ENCODE data around the gene POLA2. TPM values are rescaled to one million over a fixed set of nuclear protein-coding genes. Genes with fewer than 3 reads are reported as not detected.
"Not testable (repeated sequence)": the region's sequence is repeated elsewhere in the genome, so short reads cannot be mapped to it uniquely, and the experiment has no call there.

POLA2 gene
- total RNA-seq, 2 experiments from 2014 or later, result 55.2 to 63.8 TPM

- Mint-ChIP-seq H3K4me3 (peak overlapping the region; percentile 91), H3K27me3 (no peaks in the 10 kb centered on the region), H3K27ac (no peak overlapping the region), H3K36me3 (ENCODE audit: low read depth) (peaks cover 23% of the 10 kb centered on the region), H3K9me3 (no peaks in the 10 kb centered on the region), H3K4me1 (ENCODE audit: low read depth) (peaks cover 28% of the 10 kb centered on the region)
- ChIA-PET CTCF (no interaction called here), POLR2A (interaction anchor here (1.7 kb wide), 1 partner anchor 12 kb away, joined by 4 read pairs; no protein-coding TSS in a partner anchor)
- TF ChIP-seq CTCF (IDR thresholded peaks at IDR 0.05), result no peak
- intact Hi-C loops (cut with micrococcal nuclease), result no loop called here
- ATAC-seq (no peak), DNase-seq (no peak)
These were observed 1.5 kb upstream of the POLA2 start for GRCh38 chr11:65260302-65260701.

DNA sequence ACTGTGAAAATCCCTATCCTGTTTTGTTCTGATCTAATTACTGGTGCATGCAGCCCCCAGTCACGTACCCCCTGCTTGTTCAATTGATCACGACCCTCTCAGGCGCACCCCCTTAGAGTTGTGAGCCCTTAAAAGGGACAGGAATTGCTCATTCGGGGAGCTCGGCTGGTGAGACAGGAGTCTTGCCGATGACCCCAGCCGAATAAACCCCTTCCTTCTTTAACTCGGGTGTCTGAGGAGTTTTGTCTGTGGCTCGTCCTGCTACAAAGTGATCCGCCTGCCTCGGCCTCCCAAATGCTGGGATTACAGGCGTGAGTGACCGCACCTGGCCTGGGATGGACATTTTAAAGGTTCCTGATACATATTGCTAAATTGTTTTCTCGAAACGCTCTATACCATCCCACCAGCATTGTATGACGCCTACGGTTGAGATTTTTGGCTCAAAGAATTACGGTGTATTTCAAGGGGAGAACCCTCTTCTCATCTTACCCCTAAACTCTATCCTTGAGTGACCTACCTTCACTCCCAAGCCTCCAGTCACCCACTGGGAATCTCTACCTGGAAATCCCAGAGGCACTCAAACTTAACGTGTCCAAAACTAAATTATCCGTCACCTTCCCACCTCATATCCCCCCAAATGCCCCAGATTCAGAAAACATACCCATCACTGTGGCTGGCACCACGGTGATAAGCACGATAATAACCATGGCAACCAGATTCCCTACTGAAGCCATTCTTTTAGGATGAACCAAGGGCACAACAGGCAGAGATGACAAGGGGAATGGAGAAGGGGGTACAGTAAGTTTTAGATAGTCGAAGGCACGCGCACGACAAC is 789 bp upstream of the POLA2 start:
- POLR2A ChIA-PET, result interaction anchor here (0.9 to 2.7 kb wide), 23 partner anchors 9 to 257 kb away, joined by 3 to 17 read pairs (median 4); partner anchors contain the start of genes ARL2, DPF2, FAU and MRPL49
- CTCF ChIA-PET, result interaction anchor here (1.0 to 2.8 kb wide), 5 partner anchors 11 to 139 kb away, joined by 4 to 31 read pairs (median 19); partner anchors contain the start of genes CDC42EP2, DPF2, FAU and MRPL49
- TF ChIP-seq CTCF (IDR thresholded peaks at IDR 0.05), result no peak
- H3K27ac Mint-ChIP-seq, result peak overlapping the region; percentile 95
- ATAC-seq (no peak), DNase-seq (no peak)
- H3K27me3 Mint-ChIP-seq, result no peaks in the 10 kb centered on the region
- peaks cover 28% of the 10 kb centered on the region for H3K36me3 Mint-ChIP-seq (ENCODE audit: low read depth)
- intact Hi-C loops (cut with micrococcal nuclease), result no loop called here
- peaks cover 32% of the 10 kb centered on the region for H3K4me1 Mint-ChIP-seq (ENCODE audit: low read depth)
- no peaks in the 10 kb centered on the region for H3K9me3 Mint-ChIP-seq
- peak overlapping the region; percentile 91 for H3K4me3 Mint-ChIP-seq

DNA sequence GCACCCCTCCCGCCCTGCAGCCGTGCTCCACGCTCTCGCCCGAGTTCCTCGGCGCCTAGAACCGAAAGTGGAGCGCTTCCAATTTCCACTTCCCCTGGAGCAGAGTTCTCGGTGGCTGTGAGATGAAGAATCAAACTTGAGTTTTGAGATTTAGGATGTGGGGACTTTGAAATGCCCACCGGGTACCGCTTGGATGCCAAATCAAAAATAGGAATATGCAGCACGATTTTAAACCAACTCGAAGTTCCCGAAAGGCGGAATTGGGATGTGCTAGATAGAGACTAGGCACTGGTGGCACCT is 569 bp downstream of the POLA2 start:
- Mint-ChIP-seq H3K9me3 (no peaks in the 10 kb centered on the region), H3K27ac (peak overlapping the region; percentile 95), H3K4me3 (peak overlapping the region; percentile 91), H3K4me1 (ENCODE audit: low read depth) (peaks cover 35% of the 10 kb centered on the region), H3K36me3 (ENCODE audit: low read depth) (peaks cover 37% of the 10 kb centered on the region), H3K27me3 (no peaks in the 10 kb centered on the region)
- no peak for DNase-seq
- no peak for TF ChIP-seq CTCF (IDR thresholded peaks at IDR 0.05)
- intact Hi-C loops (cut with micrococcal nuclease), result no loop called here
- ChIA-PET CTCF (interaction anchor here (0.9 to 2.8 kb wide), 11 partner anchors 12 to 140 kb away, joined by 3 to 31 read pairs (median 4); partner anchors contain the start of genes CAPN1, CDC42EP2, DPF2 and FAU), POLR2A (interaction anchor here (0.6 to 2.7 kb wide), 32 partner anchors 8 to 255 kb away, joined by 3 to 17 read pairs (median 4); partner anchors contain the start of genes ARL2, DPF2, SYVN1 and ZNHIT2)
- no peak for ATAC-seq

DNA sequence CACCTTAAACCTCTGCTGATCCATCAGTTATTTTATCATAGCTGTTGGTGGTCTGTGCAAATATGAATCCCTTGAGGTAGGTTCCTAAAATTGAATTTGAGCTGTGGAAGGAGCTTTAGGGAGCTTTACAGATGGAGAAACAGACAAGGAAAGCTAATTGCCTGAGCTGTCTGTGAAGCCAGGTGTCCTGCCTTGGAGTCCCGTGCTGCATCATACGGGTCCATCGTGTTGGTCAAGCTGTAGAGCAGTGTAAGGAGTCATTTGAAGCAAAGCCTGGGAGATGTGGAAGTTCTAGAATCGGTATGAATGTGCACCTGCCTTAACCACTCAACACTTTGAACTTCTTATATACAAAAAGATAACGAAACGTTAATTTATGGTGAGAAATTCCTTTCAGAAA is 1.0 kb downstream of the POLA2 start:
- CTCF ChIA-PET, result interaction anchor here (1.0 to 2.8 kb wide), 8 partner anchors 12 to 81 kb away, joined by 3 to 31 read pairs (median 7); partner anchors contain the start of genes CAPN1 and CDC42EP2
- DNase-seq, result no peak
- TF ChIP-seq CTCF (IDR thresholded peaks at IDR 0.05), result no peak
- peak overlapping the region; percentile 95 for H3K27ac Mint-ChIP-seq
- H3K27me3 Mint-ChIP-seq, result no peaks in the 10 kb centered on the region
- peak overlapping the region; percentile 91 for H3K4me3 Mint-ChIP-seq
- intact Hi-C loops (cut with micrococcal nuclease), result no loop called here
- peaks cover 39% of the 10 kb centered on the region for H3K36me3 Mint-ChIP-seq (ENCODE audit: low read depth)
- POLR2A ChIA-PET, result interaction anchor here (0.7 to 2.7 kb wide), 21 partner anchors 8 to 294 kb away, joined by 3 to 17 read pairs (median 5); partner anchors contain the start of genes ARL2, DPF2, SYVN1 and ZNHIT2
- ATAC-seq, result no peak
- H3K9me3 Mint-ChIP-seq, result no peaks in the 10 kb centered on the region
- peaks cover 35% of the 10 kb centered on the region for H3K4me1 Mint-ChIP-seq (ENCODE audit: low read depth)

GRCh38 chr11:65264747-65265146 is 3.0 kb downstream of the POLA2 start:
- H3K36me3 Mint-ChIP-seq (ENCODE audit: low read depth), result peaks cover 46% of the 10 kb centered on the region

More at GRCh38 chr11:65264747-65265146, 3.0 kb downstream of the POLA2 start:
- intact Hi-C loops (cut with micrococcal nuclease); H3K9me3 Mint-ChIP-seq; H3K27ac Mint-ChIP-seq; H3K27me3 Mint-ChIP-seq; DNase-seq; ATAC-seq: not testable (repeated sequence)
- H3K4me1 Mint-ChIP-seq (ENCODE audit: low read depth), result peaks cover 35% of the 10 kb centered on the region
- POLR2A ChIA-PET, result interaction anchor here (1.1 kb wide), 1 partner anchor 158 kb away, joined by 3 read pairs; no protein-coding TSS in a partner anchor
- CTCF ChIA-PET, result interaction anchor here (1.1 to 3.0 kb wide), 4 partner anchors 10 to 66 kb away, joined by 3 to 16 read pairs (median 11); no protein-coding TSS in a partner anchor
- peak overlapping the region; percentile 2 for H3K4me3 Mint-ChIP-seq
